ENCODE data around the gene CELF4.

Gene CELF4

GRCh38 chr18:37533647-37534584 lies 31.7 kb downstream of the CELF4 start:
- no peak for DNase-seq (ENCODE audit: low read depth)
- H3K4me3 ChIP-seq (ENCODE audit: low read depth, low read length): no peak overlapping the region

- DNase-seq (ENCODE audit: low read depth): no peak
- H3K4me3 ChIP-seq (ENCODE audit: low read depth, low read length): no peak overlapping the region
Observed at GRCh38 chr18:37532917-37533316, 32.7 kb downstream of the CELF4 start.

GRCh38 chr18:37529863-37530262 lies 35.7 kb downstream of the CELF4 start:
- no peak for DNase-seq (ENCODE audit: low read depth)
- H3K4me3 ChIP-seq (ENCODE audit: low read depth, low read length): no peak overlapping the region

- no peak overlapping the region for H3K4me3 ChIP-seq (ENCODE audit: low read depth, low read length)
- no peak for DNase-seq (ENCODE audit: low read depth)
Observed at GRCh38 chr18:37529296-37529695, 36.3 kb downstream of the CELF4 start.

GRCh38 chr18:37527395-37527794 lies 38.2 kb downstream of the CELF4 start:
- DNase-seq (ENCODE audit: low read depth): no peak
- no peak overlapping the region for H3K4me3 ChIP-seq (ENCODE audit: low read depth, low read length)

GRCh38 chr18:37525262-37525585 lies 40.4 kb downstream of the CELF4 start:
- no peak overlapping the region for H3K4me3 ChIP-seq (ENCODE audit: low read depth, low read length)
- DNase-seq (ENCODE audit: low read depth): no peak

GRCh38 chr18:37524498-37525261 lies 40.9 kb downstream of the CELF4 start:
- no peak overlapping the region for H3K4me3 ChIP-seq (ENCODE audit: low read depth, low read length)
- no peak for DNase-seq (ENCODE audit: low read depth)

GRCh38 chr18:37524139-37524497 lies 41.5 kb downstream of the CELF4 start:
- no peak overlapping the region for H3K4me3 ChIP-seq (ENCODE audit: low read depth, low read length)
- DNase-seq (ENCODE audit: low read depth): no peak

- no peak for DNase-seq (ENCODE audit: low read depth)
- no peak overlapping the region for H3K4me3 ChIP-seq (ENCODE audit: low read depth, low read length)
Observed at GRCh38 chr18:37521510-37522465, 43.8 kb downstream of the CELF4 start.

GRCh38 chr18:37520508-37520907 lies 45.1 kb downstream of the CELF4 start:
- H3K4me3 ChIP-seq (ENCODE audit: low read depth, low read length): no peak overlapping the region
- DNase-seq (ENCODE audit: low read depth): no peak

GRCh38 chr18:37519510-37520135 lies 46.0 kb downstream of the CELF4 start:
- DNase-seq (ENCODE audit: low read depth): no peak
- no peak overlapping the region for H3K4me3 ChIP-seq (ENCODE audit: low read depth, low read length)

GRCh38 chr18:37516361-37516853 lies 49.2 kb downstream of the CELF4 start:
- no peak overlapping the region for H3K4me3 ChIP-seq (ENCODE audit: low read depth, low read length)

GRCh38 chr18:37514953-37515352 lies 50.6 kb downstream of the CELF4 start:
- DNase-seq (ENCODE audit: low read depth): no peak
- H3K4me3 ChIP-seq (ENCODE audit: low read depth, low read length): no peak overlapping the region

More at GRCh38 chr18:37516361-37516853, 49.2 kb downstream of the CELF4 start:
- no peak for DNase-seq (ENCODE audit: low read depth)

- H3K4me3 ChIP-seq (ENCODE audit: low read depth, low read length): no peak overlapping the region
Observed at GRCh38 chr18:37512400-37512799, 53.2 kb downstream of the CELF4 start.

GRCh38 chr18:37511721-37512298 lies 53.8 kb downstream of the CELF4 start:
- no peak for DNase-seq (ENCODE audit: low read depth)
- no peak overlapping the region for H3K4me3 ChIP-seq (ENCODE audit: low read depth, low read length)

More at GRCh38 chr18:37512400-37512799, 53.2 kb downstream of the CELF4 start:
- no peak for DNase-seq (ENCODE audit: low read depth)

GRCh38 chr18:37509600-37509999 lies 56.0 kb downstream of the CELF4 start:
- DNase-seq (ENCODE audit: low read depth): no peak
- no peak overlapping the region for H3K4me3 ChIP-seq (ENCODE audit: low read depth, low read length)

GRCh38 chr18:37508207-37508606 lies 57.4 kb downstream of the CELF4 start:
- no peak for DNase-seq (ENCODE audit: low read depth)
- no peak overlapping the region for H3K4me3 ChIP-seq (ENCODE audit: low read depth, low read length)

- DNase-seq (ENCODE audit: low read depth): no peak
- no peak overlapping the region for H3K4me3 ChIP-seq (ENCODE audit: low read depth, low read length)
Observed at GRCh38 chr18:37507239-37507638, 58.4 kb downstream of the CELF4 start.

- no peak overlapping the region for H3K4me3 ChIP-seq (ENCODE audit: low read depth, low read length)
- no peak for DNase-seq (ENCODE audit: low read depth)
Observed at GRCh38 chr18:37506001-37506400, 59.6 kb downstream of the CELF4 start.
